Measurements from ENCODE around the gene ADAM33.

The ADAM33 gene

GRCh38 chr20:3667434-3668037, 14.3 kb downstream of the ADAM33 start:
- no peak for DNase-seq

- no peak for DNase-seq
These were observed 18.0 kb downstream of the ADAM33 start for GRCh38 chr20:3663858-3664257.

- DNase-seq, result no peak
These were observed 18.6 kb downstream of the ADAM33 start, which contains the start of gene GFRA4 for GRCh38 chr20:3663031-3663701. TSS of gene GFRA4 (minus strand) at chr20:3663399. CDS start at chr20:3663399, 0 bp downstream.

- no peak for DNase-seq
These were observed 19.8 kb downstream of the ADAM33 start for GRCh38 chr20:3661814-3662665.

- DNase-seq, result no peak
These were observed 20.6 kb downstream of the ADAM33 start for GRCh38 chr20:3661060-3661813.

- no peak for DNase-seq
These were observed 21.3 kb downstream of the ADAM33 start for GRCh38 chr20:3660262-3661059.

GRCh38 chr20:3659492-3660261, 22.1 kb downstream of the ADAM33 start:
- DNase-seq, result no peak

- no peak for DNase-seq
These were observed 22.9 kb downstream of the ADAM33 start for GRCh38 chr20:3658716-3659491.

GRCh38 chr20:3658019-3658715, 23.6 kb downstream of the ADAM33 start:
- DNase-seq, result no peak

GRCh38 chr20:3655131-3655405, 26.7 kb downstream of the ADAM33 start:
- no peak for DNase-seq

- DNase-seq, result no peak
These were observed 27.3 kb downstream of the ADAM33 start for GRCh38 chr20:3654326-3655130.

GRCh38 chr20:3653921-3654320, 27.9 kb downstream of the ADAM33 start:
- no peak for DNase-seq

- no peak for DNase-seq
These were observed 28.9 kb downstream of the ADAM33 start for GRCh38 chr20:3652676-3653596.

- DNase-seq, result no peak
These were observed 29.6 kb downstream of the ADAM33 start for GRCh38 chr20:3652221-3652620.

GRCh38 chr20:3651204-3651962, 30.4 kb downstream of the ADAM33 start:
- DNase-seq, result no peak

- DNase-seq, result no peak
These were observed 32.9 kb downstream of the ADAM33 start for GRCh38 chr20:3648951-3649350.
